ENCODE measurements around the gene CTDSPL2.
"Not testable (repeated sequence)": the region's sequence is repeated elsewhere in the genome, so short reads cannot be mapped to it uniquely, and the experiment has no call there.

The CTDSPL2 gene

DNA sequence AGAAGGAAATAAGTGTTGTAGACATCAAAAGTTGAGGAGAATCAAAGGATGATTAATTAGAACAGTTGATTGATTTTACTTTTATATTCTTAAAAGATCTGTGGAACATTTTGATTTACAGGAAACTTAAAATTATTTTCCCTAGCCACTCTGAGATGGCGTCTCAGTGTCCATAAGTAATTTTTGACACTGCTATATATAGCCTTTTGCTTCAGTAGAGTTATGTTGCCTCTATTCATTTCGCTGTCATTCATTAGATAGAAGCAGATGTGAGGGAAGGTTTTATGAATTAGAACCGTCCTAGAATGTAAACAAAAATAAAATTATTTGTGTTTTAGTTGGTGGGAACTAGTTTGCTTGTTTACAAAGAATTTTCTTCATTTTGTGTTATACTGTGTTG, 58.5 kb downstream of the CTDSPL2 start:
- DNase-seq: no peak

DNA sequence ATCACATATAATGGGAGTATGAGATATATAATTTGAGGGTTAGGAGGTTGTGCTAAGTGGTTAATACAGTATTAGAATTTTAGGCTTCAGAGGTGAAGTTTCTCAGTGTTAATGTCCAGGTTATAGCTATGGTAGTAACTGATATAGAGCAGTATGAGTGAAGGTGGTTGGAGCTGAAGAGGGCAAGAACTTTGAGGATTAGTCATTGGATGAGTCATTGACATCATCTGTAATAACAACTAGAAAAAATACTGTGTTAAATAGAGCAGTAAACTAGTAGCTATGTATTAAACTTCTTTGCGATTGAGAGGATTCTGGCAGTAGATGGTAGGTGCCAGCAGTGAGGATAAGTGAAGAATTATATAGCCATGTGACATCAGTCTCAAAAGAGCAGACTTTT, 62.0 kb downstream of the CTDSPL2 start:
- DNase-seq: peak in 1 of 2 donors; percentile 9

DNA sequence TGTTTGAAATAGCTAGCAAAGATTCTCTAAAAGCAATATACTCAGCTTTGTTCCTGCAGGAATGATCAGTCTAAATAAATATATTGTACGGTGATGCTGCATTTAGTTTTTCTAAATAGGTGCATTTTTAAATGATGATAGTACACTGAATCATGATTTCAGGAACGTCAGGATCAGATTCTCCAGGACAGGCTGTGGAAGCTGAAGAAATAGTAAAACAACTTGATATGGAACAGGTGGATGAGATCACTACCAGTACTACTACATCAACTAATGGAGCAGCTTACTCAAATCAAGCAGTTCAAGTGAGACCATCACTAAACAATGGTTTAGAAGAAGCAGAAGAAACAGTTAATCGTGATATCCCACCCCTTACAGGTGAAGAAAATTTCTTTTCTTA, 63.2 kb downstream of the CTDSPL2 start:
- DNase-seq: no peak

DNA sequence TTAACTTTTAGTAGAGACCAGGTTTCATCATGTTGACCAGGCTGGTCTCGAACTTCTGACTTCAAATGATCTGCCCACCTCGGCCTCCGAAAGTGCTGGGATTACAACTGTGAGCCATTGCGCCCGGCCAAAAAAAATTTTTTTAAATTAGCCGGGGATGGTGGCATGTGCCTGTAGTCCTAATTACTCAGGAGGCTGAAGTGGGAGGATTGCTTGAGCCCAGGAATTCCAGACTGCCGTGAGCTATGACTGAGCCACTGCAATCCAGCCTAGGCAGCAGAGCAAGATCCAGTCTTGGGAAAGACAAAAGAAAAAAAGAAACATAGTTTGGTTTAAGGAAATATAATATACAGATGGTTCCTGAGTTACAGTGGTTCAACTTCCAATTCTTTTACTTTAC, 64.6 kb downstream of the CTDSPL2 start:
- DNase-seq: peak in 1 of 2 donors; percentile 4

DNA sequence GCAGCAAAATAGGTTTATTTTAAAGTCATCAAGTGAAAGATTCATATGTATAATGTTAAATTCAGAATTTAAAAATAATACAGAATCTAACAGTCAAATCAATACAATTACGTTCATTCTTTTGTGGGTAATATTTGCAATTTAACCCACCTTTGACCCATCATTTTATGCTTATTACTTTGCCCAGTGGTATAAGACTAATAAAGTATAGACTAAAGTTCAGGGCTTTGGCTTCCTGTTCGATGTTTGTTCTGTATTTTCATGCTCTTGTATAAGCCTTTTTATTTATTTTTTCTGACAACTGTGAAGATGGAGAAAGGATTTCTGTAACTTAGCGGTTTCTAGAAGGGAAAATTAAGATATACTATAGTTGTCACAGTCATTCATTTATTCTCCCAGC, 65.2 kb downstream of the CTDSPL2 start:
- no peak for DNase-seq

DNA sequence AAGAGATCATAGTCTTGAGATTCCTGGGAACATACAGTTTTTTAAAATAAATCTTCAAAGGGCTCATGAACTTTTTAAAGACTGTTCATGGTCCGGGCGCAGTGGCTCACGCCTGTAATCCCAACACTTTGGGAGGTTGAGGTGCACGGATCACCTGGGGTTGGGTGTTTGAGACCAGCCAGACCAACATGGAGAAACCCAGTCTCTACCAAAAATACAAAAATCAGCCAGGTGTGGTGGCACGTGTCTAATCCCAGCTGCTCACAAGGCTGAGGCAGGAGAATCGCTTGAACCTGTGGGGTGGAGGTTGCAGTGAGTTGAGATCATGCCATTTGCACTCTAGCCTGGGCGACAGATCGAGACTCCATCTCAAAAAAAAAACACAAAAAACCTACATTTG, 68.1 kb downstream of the CTDSPL2 start:
- no peak for DNase-seq

DNA sequence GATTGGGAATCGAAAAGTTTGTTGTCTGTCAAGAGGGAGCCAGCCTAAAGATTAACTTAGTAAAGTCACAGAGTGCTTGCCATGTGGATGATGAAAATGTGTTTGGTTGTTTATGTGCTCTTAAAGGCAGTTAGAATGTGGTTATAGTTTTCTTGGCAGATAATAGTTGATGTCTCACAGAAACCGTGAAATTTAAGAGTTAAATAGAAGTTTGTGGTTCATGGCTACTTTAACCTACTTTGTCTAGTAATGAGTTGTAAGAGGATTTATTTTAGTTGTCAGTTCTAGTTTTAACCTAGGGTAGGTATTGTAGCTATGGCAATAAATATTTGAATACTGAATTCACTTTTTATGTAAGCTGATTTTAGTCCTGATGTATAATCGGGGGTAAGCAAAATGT, 73.1 kb downstream of the CTDSPL2 start:
- no peak for DNase-seq

DNA sequence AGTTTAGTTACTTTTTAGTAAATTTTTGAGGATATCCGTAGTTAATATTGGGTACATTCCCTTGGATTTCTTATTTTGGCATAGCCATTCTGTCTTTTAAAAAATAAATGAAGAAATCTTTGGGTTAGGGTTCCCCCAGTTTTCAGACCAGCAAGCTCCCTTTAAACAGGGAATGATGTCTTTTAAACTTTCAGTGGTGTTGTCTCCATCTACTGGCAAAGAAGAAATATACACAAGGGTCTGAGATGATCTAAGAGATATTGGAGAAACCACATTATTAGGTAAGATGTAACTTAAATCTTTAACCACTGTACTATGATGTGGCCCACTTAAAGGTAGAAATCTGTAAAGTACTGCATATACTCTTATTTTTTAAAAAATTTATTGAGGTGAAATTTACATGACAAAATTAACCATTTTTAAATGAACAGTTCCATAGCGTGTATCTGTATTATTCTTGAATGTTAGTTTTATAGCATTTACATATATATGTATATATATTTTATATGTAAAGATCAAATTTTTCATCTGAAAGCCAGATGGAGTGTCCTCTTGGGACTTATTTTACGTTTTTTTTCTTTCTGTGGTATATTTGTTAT, 74.4 kb downstream of the CTDSPL2 start:
- DNase-seq: peak; percentile 47 to 54

DNA sequence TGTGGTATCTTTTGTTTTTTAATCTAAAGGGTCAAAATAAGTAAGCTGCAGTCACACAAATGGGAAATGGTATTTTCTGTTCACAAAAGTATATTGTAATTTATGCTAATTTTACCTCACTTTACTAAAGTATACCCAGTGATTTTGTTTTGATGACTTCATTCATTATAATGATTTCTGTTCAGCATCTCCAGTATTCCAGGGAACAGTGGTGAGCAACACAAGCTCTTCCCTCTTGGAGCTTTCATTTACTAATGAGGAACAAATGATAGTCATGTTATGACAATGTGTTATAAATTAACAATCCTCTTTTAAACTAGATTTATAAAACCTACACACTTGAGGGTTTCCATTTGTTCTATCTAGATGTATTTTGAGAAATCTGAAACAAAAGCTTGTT, 89.0 kb downstream of the CTDSPL2 start:
- DNase-seq: no peak

DNA sequence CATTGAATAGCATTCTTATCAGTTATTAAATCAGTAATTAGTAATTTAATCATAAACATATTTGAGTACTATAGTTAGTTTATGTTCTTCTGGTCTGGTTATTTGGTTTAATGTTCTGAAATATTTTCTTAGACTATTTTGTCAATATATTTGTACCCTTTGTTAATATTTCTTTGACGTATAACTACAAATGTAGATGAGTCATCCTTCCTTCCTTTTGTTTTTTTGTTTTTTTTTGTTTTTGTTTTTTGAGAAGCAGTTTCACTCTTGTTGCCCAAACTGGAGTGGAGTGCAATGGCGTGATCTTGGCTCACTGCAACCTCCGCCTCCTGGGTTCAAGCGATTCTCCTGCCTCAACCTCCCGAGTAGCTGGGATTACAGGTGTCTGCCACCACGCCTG, 92.1 kb downstream of the CTDSPL2 start:
- DNase-seq: no peak

DNA sequence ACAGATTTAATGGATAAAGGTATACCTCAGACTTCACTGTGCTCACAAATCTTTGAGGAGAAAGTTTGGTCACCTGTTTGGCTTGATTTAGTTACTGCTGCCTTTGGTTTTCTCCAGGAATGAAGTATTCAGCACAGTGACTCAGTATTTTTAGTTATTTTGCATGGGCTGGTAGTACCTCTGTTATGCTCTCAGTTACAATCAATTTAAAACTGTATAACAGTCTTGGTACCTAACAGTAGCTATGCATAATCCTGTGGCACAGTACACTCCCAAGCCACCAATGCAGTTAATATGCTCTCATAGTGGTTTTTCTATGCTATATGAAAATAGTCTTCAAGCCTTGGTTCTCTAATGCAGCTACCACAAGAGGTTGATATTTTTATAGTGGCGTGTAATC, 97.6 kb downstream of the CTDSPL2 start:
- no peak for DNase-seq

DNA sequence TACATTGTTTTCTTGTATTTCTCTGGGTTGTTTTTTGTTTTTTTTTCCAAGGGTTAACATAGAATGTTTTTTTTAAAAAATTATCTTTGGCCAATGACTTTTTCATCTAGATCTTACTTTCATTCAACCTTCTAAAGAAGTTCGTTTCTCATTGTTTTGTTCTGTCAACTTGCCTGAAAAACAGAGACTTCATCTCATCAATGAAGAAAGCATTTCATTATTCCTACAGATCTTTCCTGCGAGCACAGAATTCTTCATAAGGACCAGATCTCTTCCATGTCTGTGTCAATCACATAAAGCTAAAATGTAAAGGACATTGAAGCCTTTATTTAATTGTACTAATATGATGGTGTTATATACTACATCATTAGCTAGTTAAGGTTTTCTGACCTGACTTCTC, 99.8 kb downstream of the CTDSPL2 start:
- no peak for DNase-seq

DNA sequence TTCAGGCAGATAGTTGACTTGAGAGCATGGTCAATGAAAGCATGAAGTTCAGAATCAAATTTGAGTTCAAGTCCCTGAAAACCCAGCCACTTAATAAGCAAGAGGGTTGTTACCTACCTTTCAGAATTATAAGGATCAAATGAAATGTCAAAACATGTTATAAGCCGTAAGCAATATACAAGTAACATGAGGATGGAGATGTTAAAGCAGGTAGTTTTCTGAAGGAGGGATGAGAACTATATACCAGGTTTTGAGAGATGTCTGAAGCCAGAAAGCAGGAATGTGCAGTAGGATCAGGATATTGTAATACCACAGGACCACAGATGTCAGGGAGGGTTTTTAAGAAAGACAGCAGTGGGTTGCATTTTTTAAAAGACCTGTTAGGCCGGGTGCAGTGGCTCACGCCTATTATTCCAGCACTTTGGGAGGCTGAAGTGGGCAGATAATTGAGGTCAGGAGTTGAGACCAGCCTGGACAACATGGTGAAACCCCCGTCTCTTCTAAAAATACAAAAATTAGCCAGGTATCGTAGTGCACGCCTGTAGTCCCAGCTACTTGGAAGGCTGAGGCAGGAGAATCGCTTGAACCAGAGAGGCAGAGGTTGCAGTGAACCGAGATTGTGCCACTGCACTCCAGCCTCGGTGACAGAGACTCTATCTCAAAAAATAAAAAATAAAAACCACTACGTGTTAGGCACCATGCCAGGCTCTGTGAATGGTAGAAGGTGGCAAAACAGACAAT, 102.6 kb downstream of the CTDSPL2 start:
- DNase-seq: no peak

DNA sequence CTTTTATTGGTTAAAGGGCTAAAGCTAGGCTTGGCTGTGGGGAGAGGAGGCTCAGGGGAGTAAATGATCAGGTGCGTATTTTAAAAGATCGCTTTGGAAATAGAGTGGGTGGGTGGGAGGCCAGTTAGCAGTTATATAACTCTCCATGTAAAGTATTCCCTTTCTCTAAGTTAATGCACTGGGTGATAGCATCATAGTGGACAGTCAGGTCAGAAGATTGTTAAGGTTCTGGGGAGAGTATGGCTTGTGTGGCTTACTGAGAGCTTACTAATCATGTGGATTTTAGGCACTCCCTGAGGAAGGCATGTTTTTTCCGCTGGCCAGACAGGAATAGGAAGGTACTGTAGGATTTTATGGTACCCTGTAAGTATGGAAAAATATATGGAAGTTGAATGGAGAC, 103.2 kb downstream of the CTDSPL2 start:
- no peak for DNase-seq

DNA sequence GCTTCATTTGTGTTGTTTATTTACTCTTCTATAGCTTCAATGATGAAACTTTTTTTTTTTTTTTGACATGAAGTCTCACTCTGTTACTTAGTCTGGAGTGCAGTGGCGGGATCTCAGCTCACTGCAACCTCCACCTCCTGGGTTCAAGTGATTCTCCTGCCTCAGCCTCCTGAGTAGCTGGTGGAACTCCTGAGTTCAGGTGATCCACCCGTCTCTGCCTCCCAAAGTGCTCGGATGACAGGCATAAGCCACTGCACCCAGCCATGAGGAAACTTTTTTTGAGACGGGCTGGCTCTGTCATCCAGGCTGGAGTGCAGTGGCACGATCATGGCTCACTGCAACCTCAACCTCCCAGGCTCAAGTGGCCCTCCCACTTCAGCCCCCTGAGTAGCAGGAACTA, 104.8 kb downstream of the CTDSPL2 start:
- not testable (repeated sequence) for DNase-seq

DNA sequence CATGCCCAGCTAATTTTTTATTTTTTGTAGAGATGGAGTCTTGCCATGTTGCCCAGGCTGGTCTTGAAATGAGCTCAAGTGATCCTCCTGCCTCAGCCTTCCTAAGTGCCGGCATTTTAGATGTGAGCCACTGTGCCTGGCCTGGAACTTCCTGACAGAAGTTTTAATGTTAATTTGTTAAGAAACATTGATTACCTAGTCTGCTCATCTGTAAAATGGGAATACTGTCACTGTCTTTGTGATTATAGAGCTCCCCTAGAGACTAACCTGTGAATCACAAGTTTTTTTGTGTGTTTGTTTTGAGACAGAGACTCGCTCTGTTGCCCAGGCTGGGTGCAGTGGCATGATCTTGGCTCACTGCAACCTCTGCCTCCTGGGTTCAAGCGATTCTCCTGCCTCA, 105.3 kb downstream of the CTDSPL2 start:
- DNase-seq: no peak

DNA sequence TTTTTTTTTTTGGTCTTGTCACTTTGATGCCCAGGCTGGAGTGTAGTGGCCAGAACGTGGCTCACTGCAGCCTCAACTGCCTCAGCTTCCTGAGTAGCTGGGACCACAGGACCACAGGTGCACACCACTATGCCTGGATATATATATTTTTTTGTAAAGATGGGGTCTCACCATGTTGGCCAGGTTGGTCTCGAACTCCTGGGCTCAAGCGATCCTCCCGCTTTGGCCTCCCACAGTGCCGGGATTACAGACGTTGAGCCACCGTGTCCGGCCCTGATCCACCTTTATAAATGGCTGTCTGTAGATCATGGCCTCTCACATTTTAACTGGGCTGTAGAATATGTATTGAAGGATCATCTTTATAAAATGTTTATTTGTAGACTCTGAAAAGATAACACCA, 107.7 kb downstream of the CTDSPL2 start:
- DNase-seq: no peak

DNA sequence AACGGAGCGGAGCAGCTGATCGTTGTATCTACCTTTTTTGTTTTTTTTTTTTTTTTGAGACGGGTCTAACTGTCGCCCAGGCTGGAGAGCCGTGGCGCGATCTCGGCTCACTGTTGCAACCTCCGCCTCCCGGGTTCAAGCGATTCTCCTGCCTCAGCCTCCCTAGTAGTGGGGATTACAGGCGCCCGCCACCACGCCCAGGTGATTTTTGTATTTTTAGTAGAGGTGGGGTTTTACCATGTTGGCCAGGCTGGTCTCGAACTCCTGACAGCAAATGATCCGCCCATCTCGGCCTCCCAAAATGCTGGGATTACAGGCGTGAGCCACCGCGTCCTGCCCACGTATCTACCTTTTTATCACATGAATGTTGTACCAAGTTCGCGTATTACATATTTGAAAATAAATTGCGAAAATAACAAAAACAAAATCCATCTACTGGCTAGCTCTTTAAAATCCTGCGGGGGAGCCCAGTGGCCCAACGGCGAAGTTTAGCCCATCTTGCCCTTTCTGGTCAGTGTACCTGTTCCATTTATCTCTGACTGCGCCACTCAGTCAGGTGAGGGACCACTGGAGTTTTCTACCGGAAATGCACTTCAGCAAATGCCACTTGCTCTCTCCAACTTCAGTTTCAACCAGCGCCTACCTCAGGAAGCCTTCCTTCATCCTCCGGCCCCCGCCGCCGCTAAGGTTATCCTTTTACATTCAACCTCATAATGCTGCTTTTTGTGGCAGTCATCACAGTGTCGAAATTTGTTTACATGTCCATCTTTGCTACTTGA, 108.3 kb downstream of the CTDSPL2 start:
- no peak for DNase-seq

DNA sequence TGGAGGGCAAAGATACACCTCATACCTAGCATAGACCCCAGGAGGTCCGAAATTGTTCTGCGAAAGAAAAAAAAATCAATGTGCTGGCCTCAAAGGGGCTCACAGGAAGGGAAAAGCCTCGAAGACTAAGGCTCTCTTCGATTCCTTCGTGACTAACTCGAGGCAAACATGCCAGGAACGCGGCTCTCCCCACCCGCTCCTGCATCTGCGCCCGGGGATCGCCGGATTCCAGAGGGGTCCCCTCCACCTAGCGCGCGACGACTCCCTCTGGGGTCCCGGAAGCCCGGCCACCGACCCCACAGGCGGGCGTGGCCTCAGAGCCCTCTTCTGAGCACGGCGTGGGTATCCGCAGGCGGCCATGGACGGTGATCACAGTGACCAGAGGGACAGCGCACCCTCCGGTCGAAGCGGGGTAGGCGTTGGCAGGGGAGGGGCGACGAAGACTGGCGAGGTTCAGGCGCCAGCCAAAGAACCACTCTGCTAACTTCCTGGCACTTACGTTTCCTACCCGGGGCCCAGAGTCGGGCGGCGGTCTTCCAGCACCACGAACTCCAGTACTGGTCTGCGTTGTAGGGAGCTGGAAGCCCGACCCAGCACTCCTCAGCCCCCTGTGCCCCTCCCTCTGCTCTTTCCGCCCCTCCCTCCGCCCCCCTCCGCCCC, 109.0 kb downstream of the CTDSPL2 start:
- peak; percentile 84 to 86 for DNase-seq

DNA sequence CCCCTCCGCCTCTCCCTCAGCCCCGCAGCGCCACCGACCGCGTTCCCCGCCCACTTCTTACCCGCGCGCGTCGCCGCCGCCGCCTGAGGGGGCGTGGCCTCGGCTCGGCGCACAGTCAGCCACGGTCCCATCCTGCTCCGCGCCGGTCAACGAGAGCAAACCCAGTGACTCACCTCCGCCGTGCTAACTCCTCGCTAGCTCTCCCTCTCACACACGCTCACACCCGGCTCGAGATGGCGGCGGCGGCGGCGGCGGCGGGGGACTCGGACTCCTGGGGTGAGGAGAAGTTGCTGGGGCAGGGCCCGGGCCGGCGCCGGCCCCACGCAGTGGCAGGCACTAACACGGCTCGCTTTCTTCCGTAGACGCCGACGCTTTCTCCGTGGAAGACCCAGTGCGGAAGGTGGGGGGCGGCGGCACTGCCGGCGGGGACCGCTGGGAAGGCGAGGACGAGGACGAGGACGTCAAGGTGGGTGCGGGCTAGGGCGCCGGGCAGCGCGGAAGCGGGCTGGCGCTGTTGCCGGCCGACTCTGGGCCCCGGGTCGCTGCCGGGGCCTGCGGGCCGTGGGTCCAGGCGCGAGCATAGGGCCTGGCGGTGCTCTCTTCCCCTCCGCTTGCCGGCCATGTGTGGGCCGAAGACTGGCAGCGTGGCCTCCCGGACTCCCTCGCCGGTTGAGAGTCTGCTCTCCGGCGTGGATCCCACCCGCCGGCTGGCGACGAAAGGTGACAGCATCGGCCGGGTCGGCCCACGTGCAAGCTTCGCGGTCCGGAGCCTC, 109.7 kb downstream of the CTDSPL2 start, which contains the start of gene EIF3J:
EIF3J (plus strand) TSS at position 186 of the 773 bp plus-strand sequence; CDS start at position 234, 48 bp downstream.
- peak; percentile 90 to 93 for DNase-seq

DNA sequence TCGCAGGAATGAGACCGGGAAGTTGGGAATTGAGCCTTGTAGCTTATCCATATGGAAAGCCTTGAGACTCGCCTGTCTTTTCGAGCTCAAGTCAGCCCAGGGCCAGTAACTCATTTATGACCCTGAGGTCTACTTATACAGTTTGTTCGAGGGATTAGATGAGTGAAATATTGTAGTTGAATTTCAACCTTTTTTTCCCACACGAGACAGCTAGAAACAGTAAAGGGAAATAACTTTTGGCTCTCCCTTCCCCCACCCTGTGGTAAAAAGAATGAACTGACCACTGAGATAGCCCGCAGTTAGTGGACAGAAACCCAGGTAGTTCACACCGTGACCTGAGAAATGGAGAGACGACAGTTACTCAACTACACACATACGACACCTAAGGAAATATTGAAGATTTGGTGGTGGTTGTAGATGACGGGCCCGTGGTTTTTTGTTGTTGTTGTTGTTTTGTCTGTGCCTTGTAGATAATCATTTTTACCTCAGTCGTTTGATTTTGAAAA, 110.4 kb downstream of the CTDSPL2 start:
- peak in 1 of 2 donors; percentile 34 for DNase-seq

DNA sequence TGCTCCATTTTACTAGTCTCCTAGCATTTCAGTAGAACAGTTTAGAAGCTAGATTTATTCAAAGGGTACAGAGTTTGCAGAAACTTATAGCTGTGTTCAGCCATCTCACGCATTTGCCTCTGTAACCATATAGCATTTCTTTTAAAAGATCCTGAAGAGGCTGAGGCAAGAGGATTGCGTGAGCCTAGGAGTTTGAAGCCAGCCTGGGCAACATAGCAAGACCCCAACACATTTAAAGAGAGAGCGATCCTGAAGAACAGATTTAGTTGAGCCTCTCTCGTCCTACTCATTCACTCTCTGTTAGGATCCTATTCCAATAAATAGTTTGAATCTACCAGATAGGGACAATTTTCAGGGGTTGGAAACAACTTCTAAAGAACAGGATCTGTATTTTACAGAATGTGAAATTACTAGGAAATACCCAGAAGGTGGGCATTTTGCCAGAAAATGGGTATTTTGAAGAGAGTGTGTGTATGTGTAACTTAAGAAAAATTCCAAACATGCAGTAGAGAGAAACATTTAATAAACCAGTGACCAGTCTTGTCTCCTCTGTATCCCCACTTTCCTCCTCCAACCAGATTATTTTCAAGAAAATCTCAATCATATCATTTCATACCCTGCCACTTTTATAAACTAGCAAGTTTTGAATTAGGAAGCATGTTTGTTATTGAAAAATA, 114.0 kb downstream of the CTDSPL2 start:
- peak; percentile 30 to 39 for DNase-seq

Data from inflammatory macrophage treated with lipopolysaccharide for 1 hour (primary cell).